GM18508 (cell line): ENCODE data around the gene NRG2.

Experiments
- ATAC-seq: cut with Tn5 transposase; IDR thresholded peaks from one replicate; pipeline ENCODE4 v1.9.1; 2021; ENCODE audit warnings: moderate number of reproducible peaks; ENCODE audit not compliant: insufficient read depth, unreplicated experiment

The NRG2 gene

DNA sequence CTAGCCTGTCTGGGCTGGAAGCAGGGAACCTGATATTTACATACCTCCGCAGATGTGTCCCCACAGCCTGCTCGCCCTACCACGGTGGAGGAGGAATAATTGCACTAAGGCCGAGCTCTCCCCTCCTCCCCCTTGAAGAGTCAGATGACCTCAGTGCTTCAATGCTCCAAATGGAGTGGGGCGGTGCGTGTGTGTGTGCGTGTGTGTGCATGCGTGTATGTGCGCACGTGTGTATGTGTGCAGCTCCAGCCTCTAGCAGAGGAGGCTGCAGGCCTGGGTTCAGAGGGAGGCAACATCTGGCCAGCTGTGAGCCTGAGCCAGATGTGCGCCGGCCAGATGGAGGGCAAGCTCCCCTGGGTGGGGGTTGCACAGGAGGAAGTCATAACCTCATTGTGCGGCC, 90.5 kb downstream of the NRG2 start:
- no peak for ATAC-seq

DNA sequence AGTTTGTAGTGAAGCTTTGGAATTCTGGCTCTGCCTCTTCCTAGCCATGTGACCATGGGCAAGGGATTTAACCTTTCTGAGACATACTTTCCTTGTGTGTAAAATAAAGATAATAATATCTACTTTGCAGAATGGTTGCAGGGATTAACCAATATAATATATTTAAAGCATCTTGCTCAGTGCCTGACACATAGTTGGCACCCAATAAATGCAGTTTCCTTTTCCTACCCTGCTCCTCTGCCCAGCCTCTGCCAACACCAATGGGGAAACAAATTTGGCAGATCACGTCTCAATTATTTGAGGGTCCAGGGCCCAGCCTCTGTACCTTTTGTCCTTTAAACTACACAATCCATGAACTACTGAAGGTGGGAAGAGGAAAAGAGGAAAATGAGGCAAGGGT, 91.1 kb downstream of the NRG2 start:
- no peak for ATAC-seq

DNA sequence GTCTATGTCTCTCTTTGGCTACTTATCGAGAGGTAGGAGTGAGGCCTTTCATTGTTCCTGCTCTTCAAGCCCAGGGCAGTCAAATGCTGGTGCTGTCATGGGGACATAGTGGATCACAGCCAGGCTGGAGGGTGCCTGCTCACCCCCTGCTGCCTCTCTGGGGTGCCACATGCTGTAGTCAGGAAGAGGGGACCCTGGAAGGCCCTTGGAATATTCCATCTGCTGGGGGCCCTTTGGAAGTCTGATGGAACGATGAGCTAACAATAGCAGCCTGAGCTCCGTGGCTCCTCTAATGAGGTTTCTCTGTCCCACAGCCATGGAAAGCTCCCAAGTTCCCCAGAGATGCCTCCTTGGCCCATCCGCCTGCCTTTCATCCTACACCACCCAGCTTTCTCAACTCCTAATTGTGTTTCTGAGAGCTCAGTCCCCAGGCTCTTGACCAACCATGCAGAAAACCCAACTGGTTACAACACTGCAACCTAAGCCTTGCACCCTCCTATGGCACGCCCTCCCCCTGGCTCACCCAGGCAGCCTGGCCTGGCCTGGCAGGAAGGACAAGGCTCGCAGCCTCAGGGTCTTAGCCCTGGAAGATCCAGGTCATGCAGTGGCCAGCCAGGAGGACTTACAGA, 91.7 kb downstream of the NRG2 start:
- ATAC-seq: no peak

DNA sequence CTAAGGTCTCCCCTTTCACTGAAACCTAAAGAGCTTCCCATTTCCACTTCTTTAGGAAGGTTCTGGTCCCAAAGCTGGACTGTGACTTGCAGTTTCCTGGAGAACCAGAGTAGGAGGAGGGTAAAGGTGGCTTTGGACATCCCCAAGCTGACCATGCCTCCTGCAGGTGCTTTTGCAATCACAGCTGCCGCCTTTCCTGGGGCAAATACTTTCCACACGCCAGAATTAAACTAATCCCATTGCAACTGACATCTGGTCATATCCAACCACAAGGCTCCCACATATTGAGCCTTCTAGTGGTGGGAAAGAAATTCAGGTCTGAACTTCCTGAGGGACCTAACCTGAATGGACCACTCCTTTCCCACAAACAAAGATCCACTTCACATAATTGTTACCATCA, 92.7 kb downstream of the NRG2 start:
- no peak for ATAC-seq

DNA sequence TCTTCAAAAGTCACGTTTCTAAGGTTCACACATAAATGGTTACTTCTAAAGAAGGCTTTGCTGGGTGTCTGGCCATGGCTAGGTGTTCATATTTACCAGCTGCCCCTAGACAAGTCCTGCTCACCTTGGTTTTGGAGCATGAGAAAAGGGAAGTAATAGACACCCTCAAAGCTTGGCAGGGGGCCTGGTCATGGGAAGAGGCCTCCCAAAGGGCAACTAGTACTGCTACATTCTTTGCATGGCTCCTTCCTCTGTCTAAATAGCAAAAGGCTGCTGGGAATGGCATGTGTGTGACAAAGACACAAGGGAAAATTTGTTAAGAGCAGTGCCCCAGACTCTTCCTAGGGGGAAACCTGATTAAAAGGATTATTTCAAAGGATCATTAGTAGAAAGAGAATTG, 93.4 kb downstream of the NRG2 start:
- ATAC-seq: no peak

DNA sequence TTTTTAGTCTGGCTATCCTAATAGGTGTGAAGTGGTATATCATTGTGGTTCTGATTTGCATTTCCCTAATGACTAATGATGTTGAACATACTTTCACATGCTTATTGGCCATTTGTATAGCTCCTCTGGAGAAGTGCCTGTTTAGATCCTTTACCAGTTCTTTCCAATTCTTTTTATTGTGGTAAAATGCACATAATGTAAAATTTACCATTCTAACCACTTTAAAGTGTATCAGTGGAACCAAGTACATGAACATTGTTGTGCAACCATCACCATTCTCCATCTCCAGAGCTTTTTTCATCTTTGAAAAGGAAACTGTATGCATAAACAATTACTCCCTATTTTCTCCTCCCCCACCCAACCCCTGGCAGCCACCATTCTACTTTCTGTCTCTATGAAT, 95.4 kb downstream of the NRG2 start:
- no peak for ATAC-seq

DNA sequence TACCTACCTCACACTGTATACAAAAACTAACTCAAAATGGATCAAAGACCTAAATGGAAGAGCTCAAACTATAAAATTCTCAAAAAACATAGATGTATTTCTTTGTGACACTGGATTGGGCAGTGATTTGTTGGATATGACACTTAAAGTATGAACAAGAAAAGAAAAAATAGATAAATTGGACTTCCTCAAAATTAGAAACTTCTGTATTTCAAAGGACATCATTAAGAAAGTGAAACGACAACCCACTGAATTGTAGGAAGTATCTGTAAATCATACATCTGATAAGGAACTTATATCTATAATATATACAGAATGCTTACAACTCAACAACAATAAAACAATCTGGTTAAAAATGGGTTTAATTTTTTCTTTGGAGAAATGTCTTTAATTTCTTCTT, 96.7 kb downstream of the NRG2 start:
- ATAC-seq: no peak

DNA sequence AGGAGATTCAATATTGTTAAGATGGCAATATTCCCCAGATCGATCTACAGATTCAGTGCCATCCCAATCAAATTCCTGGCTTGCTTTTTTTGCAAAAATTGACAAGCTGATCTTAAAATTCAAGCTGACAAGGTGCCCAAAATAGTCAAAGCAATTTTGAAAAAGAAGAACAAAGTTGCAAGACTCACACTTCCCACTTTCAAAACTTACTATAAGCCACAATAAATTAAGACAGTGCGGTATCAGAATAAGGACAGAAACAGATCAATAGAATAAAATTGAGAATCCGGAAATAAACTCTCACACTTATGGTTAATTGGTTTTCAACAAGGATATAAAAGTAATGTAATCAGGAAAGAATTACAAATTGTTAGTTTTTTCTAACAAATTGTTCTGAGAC, 97.1 kb downstream of the NRG2 start:
- ATAC-seq: no peak

DNA sequence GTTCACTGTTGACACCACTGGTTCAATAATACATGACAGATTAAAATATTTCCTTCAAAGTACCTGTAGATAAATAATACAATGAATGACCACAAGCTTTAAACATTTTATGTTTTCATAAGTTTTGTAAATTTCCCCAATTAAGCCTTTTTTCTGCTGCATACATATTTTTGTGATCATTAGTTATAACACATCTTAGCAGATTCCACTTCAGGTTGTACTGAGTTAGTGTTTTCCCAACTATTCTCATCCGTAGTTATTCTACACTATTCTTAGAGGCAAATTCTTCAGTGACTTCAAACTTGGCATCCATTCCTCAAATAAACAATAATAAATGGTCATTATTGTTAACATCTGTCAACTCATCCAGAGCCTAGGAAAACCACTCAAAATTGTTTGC, 100.9 kb downstream of the NRG2 start:
- no peak for ATAC-seq

DNA sequence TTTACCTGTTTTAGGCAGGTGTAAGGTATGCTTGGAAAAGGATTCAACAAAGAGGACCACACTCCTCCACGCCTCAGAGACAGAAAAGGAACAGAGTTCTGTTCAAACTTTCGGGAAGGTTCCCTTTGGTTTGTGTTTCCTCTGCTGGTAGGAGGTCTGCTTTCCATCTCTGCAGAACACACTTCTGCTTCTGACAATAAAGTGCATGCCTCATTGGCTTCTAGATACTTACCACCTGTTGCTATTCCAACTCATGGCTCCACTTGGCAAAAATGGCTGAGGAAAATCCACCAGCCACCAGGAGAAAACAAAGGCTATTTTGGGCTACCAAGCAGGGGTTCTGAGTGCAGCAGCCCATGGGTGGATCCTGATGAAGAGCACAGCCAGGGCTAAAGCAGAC, 112.7 kb downstream of the NRG2 start:
- no peak for ATAC-seq

DNA sequence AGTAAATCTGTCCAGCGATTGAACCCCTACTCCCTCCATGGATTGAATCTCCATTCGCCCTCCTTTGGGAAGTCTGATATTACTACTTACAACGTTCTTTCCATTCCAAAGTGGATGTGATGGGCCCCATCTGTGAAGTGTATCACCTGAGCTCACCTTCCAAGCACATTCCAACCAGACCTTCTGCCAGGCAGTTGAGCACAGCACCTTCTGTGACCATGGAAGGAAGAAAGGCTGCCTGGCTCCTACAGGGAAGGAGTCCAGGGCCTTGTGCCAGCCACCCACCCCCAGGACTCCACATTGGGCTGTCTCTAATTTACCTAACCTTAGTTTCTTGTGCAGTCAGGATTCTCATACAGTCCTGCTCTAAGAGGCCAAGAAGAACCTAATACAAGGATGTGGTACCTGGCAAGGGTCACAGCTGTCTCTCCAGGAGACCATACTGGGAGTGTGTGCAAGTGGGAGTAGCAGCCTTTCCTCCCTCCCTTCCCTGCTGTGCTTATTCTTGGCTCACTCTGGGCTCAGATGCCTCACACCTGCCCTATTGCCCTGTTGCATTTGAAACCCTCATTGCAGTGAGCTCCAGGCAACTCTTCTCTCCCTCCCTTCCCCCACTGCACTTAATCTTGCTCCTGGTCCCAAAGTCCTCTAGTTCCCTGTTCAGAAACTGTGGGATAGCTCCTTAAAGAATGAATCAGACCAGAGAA, 116.1 kb downstream of the NRG2 start:
- no peak for ATAC-seq

DNA sequence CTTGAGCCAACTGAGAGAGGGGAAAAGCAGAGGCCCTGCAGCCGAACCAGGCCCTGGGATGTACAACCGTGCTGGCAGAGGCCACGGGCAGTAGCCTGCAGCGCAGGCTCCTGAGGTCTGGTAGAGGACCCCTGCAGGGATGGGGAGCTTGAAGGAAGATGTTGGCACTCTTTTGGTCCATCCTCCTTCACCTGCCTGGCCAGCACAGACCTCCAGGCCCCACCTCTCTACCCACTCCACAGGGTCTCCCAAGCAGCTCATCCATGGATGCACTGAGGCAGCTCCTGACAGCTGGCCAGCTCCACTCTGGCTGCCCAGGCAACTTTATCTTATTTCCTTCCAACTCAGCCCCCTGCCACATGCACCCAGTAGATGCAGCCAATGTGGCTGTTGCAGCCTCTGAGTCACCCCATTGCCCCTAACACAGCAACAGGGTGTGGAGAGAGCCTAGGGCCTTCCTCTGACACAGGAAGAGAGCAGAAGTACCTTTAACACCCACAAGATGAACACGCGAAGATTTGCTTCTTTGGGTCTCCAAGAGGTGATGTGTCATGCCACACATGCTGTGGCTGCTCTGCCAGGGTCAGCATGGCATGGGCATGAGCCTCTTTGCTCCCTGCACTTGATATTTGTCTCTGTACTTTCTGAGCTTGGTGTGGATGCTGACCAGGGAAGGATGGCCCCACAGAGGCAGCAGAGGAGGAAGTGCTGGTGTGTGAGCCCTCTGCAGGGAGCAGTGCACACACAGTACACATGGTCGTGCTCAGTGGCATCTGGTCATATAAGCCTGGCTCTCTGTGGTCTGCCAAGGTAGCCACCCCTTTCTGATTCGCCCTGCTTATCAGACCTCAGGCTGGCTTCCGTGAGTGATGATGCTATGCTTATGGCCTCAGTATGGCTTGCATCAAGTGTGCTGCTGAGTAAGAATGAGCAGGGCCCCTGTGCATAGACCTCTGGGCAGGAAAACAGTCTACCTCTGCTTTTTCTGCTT, 117.2 kb downstream of the NRG2 start:
- ATAC-seq: no peak

DNA sequence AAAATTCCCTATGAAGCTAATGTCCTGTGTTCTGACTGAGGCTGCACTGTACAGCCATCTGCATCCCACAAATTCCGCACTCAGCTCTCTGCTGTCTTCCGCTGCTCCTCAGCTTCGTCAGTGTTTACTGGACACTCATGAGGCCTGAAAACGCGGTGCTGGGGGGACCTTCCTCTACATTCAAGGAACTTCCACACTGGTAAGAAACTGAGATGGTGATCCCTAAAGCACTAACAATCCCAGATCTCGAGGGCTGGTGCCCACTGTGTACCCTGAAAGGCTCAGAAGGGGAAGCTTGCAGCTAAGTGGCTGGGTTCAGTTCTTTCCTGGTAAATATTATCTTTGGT, 117.9 kb downstream of the NRG2 start:
- ATAC-seq: no peak

DNA sequence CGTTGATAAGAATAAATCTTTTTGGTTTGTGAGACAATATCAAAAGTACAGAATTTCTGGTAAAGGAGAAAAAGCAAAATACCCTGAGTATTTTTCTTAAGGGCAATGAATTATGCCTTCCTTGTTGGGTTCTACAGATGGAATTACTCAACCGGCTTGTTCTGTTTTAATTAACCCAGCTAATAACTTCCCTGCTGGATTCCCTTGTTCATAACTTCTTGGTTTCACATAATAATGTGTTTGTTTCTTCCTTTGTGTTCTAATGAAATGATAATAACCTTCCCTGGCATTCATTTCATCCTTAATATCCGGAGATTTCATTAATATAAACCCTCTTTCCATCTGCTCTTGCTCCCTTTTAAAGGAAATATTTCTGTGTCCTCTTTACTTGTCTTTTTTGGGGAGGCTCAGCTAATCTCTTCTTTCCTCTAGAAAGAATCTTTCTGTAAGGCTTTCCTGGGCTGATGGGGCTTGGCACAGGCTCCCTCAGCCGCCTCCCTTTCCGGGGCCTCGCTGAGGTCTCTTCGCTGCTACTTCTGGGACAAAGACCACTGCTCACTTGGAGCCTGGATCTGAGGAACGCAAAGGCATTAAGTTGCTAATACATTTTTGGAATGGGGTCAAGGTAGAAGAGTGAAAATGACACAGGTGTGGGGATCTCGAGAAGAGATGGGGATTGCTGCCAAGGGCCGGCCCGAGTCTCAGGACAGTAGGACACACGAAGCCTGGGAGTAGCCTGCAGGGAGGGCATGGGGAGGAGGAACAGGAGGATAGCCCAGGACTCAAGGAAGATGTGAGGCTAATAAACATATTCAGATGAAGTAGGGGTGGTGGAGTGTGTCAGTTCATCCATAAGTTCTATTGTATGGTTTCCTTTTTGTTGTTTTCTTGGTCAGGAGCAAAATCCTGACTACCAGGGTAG, 118.5 kb downstream of the NRG2 start:
- no peak for ATAC-seq

DNA sequence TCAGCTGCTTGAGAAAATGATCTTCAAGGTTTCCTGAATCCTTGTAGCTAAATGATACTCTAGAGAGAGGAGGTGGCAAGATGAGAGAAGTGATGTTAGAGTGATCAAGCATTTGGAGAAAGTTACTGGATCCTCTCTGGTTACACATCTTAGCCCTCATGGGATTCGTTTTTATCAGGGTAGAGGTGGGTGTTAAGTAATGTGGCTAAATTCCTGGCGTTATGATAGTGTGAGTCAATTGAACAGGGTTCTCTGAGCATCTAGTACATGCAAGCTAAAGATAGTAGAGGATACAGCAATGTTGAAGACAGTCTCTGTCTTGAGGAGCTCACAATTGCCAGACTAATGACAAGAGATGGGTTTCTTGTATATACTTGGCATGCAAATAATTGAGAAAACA, 123.8 kb downstream of the NRG2 start:
- no peak for ATAC-seq

DNA sequence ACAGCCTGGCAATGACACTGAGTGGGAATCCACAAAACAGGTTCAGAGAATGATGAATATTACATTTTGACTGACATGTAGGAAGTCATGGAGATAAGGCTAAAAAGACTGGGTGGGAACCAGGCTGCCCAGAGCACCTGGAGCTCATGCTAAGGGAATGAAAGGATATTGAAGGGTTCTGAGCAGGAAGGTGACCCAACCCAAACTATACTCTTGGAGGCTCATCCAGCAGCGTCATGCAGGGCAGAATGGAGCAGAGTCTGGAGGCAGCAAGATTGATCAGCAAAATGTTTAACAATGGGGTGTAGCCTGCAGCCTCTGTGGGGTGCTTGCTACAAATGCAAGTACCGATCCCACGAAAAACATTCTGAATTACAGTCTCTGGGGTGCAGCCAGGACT, 127.3 kb downstream of the NRG2 start:
- no peak for ATAC-seq

DNA sequence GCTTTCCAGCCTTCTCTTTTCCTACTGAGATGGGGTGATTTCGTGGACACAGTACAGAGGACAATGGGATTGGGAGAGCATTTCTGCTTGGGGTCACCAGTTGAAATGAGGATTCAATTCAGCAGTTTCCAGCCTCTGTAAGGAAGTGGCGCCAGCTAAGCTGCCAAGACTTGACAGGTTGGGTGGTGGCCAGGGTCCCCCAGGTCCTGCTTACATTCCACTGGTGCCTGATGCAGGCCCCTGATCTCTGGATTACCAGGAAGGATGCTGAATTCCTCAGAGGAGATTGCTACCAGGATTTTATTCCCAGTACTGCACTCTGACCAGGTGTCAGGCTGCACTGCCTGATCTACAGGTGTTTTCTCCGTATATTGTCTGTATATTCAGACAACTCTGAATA, 127.8 kb downstream of the NRG2 start:
- ATAC-seq: no peak

DNA sequence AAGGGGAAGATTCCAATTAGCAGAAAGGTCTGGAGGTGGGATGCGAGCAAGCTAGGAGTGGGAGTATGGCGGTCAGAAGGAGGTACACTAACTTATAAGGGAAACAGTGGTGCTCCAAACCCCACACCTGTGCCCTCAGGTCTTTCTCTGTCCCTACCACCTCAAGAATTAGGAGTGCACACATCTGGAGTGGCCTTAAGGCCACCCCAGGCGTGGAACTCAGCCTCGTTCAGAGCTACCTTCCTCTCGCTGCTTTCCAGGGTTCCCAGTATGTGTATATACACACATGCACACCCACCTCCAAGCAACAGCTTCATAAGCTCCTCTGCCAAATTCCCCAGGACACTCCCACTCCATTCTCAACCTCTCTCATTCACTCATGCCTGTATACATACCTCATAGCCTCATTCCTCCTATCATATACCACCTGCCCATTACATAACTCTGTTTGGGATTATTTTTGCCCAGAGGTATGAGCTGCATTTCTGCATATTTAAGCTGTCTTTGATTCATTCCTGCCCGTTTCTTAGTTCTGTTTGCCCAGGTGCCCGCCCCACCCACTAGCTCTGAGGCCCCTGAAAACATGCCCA, 128.8 kb downstream of the NRG2 start:
- ATAC-seq: no peak

DNA sequence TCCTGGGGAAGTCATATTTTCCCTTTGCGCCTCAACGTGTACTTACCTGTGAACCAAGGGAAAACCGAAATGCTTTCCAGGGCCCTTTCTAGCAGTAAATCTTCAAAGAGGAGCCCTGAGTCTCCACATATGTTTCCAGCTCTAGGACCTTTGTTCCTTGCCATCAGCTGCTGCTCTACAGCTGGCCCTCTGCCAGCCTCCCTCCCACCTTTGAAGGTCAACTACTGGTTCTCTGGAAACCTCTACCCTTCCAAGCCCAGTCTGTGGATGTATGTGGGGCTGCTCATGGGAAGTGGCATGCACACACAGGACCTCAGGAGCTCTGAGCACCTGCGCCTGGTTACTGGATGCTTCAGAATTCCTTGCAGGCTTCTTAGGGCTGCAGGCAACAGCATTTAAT, 130.3 kb downstream of the NRG2 start:
- no peak for ATAC-seq

DNA sequence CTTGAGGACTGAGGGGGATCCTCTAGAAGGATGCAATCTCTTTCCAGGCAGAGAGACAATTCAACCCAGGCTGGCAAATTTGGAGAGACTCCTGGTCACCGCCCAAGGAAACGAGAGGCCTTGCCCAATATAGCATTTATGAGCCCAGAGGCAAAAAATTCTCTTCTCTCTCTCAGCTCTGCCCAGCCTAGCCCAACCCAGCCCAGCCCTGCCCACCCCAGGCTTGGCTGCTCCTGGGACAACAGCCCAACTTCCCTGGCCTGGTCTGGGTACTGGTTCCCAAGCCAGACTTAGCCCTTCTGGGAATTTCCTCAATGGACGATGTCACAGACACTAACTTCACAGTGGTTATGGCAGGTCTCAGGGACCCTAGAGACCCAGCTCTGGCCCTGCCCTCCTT, 130.9 kb downstream of the NRG2 start:
- ATAC-seq: no peak
